Retina (tissue), 1 donor: ENCODE data around the gene IQSEC1.

ENCODE experiments used
- DNase-seq: peaks from one replicate; pipeline ENCODE4 v3.0.0-alpha.2; 2016

The IQSEC1 gene

DNA sequence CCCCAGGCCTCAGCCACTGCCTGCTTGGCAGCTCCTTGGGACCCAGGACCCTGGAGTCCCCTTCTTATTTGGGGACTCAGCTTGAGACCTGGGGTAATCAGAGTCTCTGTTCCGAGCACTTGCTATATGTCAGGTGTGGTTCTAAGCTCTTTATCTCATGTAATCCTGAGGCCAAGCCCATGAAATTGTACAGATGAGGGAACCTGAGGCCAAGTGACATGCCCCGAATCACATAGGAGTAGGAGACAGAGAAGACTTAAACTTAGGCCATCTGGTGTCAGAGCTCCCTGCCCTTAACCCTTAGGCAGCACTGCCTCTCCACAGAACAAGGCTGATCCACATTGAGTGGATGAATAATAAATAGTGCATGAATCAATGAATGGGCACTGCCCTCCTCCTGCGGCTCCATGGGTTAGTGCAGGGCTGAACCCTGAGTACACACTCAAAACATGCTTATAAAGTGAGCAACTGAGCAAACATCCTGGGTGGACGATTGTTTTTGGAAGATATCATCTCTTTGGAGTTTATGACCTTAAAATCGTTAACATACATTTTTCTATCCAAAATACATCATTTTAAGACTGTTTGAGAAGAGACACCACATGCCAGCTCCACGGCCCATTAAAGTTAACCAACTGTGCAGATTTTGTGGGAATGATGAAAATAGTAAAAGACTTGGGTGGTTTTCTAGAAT lies 33.2 kb upstream of the IQSEC1 start:
- no peak for DNase-seq

DNA sequence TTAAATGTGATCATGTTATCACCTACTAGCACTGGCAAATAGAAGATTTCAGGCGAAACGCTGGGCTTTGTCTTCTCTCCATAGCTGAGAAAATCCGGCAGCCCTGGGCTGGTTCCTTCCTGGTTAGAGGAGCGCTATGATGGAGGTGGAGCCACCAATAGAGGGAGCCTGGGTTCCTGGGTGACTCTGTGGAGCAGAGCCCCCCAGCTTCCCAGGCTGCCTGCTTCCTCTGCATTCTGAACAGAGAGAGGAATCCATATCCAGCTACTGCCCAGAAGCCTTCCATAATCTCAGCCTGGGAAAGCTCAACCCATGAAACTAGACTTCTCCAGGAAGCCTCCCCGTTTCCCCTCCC lies 32.6 kb upstream of the IQSEC1 start:
- DNase-seq, result no peak

DNA sequence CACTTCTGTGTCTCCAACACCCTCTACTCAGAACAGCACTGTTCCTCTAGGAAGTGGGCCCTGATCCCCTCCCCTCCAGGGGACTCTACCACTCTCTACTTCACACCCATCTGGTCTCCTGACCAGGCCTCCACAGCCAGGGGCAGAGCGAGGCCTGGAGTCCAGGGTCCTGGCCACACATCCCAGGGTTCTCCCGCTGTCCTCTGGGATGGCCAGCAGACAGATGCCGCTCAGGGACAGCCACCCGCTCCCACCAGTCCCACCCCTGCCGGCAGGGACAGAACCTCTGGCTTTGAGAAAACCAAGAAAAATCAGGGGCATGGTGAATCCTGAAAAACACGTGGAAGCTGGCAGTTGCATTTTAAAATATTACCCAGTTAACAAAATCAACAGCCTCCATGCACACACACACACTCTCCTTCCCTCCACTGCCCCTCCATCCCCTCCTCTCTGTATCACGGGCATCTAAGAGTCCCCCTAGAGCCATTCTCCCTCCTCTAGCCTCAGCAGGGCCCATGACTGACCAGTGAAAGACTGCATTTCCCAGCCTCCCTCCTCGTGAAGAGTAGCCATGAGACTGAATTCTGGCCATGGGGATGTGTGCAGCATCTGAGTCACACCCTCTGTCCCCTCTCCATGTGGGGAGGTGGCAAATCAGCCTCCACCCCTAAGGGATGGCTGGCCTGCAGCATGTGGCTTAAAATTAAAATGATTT lies 32.1 kb upstream of the IQSEC1 start:
- DNase-seq, result no peak

DNA sequence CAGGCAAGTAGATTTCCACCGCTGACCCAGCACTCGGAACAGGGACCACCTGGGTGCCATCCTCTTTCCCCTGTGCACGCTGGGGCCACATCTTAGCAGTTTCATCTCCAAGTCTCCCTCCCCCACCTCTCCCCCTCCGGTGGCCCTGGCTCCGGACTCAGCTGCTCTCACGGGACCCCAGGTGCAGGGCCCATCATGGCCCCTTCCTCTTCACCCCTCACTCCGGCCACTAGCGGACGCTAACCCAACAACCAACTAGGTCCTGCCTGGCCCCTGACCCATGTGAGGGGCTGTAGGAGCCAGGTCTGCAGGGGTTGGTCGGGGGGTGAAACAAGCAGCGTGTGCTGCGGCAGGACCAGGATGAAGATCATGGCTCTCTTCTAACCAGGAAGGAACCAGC lies 31.3 kb upstream of the IQSEC1 start:
- DNase-seq, result no peak

DNA sequence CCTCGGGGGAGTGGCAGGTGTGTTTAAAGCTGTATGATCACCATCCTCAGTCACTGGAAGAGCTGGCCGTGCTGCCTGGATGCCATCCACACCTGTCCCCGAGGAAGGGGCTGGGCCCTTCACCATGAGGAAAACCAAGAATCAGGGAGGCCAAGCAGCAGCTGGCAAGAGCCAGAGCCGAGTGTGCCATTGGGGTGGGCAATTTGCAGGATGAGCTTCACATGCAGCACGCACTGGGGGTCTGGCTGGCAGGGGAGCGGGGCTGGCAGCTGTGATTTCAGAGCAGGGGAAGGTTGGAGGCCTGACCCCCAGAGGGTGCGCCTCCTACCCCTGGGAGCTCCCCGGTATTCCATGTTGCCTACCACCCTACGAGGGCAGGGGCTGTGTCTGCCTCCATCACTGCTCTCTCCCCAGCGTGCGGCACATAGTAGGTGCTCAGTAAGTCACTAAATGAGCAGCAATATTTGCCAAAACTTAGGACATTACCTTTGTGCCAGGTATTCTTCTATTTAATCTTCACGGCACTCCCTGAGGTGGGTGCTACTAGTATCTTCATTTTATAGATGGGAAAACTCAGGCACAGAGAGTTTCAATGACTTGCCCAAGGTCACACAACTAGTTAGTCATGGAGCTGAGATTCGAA lies 30.3 kb upstream of the IQSEC1 start:
- DNase-seq, result no peak

DNA sequence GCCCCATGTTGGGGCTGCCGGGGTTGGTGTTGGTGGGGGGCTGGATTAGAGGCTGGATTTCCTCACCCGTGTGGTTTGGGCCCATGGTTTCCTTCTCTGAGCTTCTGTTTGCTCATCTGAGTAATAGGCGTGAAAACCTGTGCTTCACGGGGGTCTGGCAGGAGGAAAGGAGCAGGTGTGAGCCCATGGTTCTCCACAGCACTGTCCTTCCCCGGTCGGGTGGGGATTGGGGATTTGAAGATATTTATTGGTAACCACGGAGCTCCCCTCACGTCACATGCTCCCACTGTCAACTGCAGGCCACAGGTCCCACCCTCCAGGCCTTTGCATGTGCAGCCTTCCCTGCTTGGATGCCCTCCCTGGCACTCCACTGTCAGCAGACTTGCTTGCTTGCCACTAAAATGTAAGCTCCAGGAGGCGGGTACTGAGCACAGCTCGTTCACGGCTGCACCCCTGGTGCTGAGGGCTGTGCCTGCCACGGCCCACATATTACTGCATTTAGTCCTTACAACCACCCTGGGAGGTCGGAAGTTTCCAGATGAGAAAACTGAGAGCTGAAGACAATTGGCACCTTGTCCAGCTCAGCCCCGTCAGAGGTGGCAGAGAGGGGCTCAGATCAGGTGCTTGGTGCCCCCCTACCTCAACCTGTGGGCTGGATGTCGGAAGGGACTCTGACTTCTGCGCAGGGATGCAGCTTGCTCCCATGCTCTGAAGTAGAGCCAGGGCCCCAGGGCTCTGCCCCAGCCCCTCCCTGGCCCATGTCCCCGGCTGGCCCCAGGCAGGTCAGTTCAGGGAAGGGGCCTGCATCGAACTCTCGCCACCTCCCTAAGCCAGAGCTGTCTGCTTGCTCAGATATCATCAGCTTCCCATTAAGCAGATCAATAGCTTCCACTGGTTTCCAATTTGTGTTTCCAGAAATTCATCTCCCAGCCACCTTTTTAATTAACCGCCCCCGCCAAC lies 29.4 kb upstream of the IQSEC1 start:
- DNase-seq, result no peak

DNA sequence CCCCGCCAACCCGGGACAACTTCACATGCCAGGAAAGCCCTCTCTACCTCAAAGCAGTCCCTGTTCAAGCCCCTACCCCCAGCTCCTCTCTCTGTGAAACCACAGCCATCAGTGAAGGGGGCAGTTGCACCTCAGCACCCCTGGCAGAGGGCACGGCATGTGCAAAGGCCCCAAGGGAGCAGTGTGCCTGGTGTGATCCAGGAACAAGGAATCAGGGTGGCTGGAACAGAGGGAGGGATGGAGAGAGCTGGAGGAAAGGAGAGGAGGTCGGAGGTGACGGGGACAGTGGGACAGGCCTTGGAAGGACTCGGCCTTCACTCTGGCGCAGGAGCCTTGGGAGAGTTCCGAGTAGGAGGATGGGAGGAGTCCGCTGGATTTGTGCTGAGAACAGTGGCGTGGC lies 26.5 kb upstream of the IQSEC1 start:
- DNase-seq, result no peak

DNA sequence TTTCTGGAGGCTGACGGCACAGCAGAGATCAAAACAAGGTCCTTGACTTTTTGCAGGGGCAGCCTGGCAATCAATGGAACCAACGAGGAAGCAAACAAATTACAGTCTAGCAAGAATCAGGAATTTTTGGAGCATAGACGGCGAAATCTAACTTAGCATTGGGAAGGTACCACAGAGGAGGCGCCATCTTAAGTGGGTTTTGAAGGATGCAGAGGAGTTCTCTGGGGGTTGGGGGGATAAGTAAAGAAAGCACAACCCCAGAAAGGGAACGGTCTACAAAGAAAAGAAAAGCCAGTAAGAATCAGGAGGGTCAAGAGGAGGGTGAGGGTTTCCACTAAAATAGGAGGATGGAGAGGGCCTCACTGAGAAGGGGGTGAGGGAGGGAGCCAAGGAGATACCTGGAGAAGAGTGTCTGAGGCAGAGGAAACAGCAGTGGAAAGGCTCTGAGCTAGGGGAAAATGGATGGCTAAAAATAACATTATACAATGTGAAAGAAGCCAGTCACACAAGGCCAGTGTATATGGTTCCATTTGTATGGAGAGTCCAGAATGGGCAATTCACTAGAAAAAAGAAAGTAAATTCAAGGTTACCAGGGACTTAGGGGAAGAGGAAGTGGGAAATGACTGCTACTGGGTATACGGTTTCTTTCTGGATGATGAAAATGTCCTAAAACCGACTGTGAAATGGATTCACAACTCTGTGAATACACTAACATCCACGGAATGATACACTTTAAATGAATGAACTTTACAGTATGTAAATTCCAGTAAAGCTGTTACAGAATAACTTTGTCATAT lies 25.2 kb upstream of the IQSEC1 start:
- no peak for DNase-seq

DNA sequence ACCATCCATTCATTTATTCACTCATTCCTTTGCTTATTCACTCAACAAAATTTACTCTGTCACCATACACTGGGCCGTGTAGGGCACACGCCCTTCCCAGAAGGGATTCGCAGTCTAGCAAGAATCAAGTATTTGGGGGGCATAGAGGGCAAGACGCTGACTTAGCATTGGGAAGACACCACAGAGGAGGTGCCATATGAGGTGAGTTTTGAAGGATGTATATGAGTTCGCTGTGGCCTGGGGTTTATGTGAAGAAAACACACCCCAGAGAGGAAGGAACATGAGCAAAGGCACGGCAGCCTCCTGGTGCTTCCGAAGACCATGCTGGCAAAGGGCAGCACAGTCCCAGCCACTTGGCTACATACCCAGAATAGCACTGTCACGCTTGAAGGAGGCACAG lies 23.1 kb upstream of the IQSEC1 start:
- no peak for DNase-seq

DNA sequence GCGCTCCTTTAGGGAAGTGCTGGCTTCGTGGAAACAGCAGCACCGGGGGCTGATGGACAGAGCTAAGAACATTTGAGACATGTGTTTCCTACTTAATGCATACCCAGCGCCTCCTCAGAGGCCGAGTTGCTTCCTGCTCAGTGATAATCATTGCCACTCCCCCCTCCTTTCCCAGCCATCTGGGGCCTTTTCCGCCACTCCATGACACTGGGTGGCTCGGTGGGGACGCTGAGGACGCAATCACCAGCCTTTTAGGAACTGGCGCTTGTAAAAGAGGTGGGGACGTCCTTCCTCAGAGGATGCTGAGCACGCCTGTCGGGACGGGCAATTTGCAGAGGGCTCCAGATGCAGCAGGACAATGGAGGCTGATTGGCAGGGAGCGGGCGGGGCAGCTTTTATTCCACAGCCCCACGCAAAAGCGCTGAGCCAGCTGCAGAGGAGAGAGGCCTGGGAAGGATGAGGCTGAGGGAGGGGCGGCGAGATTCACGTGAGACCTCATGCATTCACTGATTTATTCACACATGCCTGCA lies 22.2 kb upstream of the IQSEC1 start:
- peak; percentile 82 for DNase-seq

DNA sequence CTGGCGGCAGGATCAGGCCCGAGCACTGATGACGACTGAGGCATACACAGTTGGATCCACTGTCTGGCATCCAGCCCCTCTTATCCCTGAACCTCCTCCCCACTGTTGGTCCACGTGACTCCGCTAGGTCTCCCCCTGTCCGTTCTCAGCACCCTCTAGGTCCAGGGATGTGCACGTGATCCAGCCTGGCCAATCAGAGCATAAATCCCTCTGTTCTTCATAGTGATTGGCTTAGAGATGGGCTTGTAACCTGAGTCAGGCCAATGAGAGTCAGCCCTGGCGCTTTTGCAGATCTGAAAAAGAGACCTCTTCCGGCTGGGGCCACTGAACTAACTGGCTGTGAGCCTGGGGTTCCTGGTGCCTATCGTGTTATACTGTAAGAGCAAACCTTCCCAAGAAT lies 20.5 kb upstream of the IQSEC1 start:
- no peak for DNase-seq

DNA sequence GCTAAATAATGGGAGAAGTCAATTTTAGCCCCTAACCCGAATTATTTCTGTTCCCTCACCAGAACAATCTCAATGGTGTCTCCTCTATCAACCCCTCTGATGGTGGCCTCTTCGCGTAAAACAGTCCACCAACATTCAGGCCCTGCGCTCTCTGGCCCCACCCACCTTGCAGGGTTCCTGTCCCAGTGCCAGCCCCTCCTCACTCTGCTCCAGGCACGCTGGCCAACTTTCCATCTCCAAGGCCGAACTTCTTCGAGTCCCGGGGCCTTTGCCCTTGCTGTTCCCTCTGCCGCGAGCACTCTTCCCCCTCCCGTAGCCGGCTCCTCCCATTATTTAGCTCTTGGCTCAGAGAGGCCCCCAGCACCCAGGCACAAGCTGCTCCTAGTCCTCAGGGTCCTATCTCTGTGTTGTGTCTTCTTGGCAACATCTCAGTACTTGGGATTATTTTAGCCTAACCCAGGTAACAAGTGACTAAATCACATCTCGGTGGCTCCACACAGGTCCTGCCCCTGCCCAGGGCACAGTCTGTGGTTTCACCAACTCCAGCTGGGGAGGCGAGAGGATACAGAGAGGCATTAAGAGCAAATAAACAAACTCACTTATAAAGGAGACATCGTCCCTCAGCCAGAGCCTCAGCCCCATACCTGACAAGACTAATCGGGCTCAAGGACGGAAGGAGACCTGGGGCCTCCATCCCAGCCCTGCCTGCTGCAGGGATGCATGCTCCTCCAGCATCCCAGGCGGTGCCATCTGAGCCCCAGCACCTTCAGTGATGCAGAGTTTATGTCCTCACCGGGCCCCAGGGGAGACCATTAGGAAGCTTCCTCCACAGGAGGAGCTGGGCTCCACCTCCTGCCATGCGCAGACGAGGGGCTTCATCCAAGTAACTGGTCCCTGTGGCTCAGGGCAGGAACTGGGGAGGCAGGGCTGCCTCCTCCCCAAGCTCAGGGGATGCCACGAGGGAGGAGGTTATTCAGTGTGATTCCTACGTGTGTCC lies 19.7 kb upstream of the IQSEC1 start:
- no peak for DNase-seq

DNA sequence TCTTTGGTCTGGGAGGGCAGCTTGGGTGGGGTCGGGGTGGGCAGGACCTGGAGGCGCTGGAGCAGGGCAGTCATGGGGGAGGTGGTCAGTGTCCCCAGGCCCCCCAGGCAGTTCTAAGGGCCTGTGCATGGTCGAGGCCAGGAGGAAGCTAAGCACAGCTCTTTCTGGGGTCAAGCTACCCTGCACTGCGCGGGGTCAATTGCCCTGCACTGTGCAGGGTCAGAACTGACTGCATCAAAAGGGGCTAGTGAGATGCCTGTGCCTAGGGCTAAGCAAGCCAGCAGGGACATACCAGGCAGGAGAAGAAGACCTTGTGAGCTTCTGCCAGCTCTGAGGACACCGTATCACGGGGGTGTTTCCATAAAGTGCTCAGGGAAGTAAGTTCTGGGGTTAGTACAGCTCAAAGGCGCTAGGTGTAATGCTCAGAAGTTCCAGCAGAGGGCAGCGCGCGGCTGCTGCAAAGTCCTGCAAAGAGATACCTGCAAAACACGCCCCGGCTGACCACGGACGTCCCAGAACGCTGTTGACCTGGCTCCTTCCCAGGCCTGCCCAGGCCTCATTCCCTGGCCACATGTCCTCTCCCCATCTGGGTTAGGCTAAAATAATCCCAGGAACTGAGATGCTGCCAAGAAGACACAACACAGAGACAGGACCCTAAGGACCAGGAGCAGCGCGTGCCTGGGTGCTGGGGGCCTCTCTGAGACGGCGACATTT lies 18.8 kb upstream of the IQSEC1 start:
- DNase-seq, result peak; percentile 90

DNA sequence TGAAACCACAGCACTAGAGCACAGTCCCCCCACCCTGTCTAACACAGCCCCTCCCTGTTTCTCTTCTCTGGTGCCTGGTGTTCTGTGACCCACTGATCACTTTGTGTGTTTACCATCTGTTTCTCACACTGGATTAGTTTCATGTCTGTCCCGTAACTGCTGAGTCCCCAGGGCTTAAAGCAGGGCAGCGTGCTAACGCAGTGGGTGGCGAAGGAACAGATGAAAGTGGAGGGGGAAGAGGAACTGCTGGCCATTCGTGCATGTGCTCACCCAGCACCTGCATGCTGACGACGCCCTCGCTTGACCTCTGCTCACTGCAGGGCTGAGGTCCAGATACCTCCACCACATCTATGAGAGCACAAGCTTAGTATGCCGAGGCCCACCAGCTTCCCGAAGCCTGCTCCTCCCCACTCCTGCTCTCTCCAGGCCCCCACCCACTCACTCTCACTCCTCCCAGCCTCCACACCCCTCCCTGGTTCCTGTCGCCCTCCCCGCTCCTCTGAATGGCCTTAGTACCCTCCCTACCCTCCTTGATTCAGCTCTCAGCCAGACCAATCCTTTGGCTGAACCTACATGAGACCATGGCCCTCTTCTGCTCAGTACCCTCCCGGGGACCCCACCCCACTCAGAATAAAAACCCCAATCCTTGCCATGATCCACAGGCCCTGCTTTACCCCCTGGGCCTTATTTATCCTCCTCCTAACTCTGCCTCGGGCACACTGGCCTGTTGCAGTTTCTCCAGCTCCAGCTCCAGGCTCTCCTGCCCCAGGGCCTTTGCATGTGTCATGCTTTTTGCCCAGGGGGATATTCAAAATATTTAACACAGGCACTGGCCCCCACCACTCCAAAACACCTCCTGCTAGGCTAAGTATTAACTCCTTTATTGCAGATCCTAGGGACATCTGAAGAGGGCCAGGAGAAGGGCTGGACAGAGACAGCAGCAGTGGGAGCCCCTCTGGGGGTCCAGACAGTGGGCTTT lies 15.1 kb upstream of the IQSEC1 start:
- DNase-seq, result no peak

DNA sequence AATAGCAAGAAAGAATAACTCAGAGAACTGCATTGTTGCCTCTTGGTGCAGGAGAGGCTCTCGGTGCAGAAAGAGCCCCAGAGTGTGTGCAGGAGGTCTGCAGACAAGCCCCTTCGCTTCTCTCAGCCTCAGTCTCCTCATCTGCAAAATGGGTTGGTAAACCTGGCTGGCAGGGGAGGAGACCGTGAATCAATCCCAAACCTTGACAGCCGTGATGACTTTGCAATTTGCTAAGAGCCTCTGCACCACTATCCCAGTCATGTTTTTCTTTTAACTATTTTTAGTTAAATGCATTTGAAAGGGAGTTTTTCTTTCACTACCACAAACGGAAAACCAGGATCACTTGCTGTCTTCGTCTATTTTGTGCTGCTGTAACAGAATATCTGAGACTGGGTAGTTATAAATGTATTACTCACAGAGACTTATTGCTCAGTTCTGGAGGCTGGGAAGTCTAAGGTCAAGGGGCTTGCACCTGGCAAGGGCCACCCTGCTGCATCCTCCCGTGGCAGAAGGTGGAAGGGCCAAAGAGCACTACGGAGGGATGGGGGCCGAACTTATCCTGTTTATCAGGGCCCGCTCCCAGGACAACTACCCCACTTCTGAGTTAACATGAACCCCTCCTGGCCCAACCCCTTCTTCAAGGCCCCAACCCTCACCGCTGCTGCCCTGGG lies 14.2 kb upstream of the IQSEC1 start:
- DNase-seq, result no peak

DNA sequence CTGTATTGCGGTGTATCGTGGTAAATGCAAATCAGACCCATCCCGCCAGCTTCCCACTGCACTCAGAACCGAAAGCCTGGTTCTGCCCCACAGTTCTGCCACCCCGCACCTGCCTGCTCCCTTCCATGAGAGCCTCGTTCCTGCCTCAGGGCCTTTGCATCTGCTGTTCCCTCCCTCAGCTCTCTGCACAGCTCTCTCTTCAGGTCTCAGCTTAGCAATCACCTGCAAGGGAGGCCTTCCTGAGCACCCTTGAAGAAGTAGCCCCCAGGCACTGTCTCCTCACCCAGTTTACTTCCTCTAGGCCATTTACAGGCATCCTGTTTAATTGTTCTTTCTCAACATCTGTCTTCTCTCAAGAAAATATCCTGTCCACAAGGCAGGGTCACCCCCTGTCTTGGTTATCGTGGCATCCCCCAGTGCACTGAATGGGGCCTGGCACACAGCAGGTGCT lies 13.3 kb upstream of the IQSEC1 start:
- no peak for DNase-seq

DNA sequence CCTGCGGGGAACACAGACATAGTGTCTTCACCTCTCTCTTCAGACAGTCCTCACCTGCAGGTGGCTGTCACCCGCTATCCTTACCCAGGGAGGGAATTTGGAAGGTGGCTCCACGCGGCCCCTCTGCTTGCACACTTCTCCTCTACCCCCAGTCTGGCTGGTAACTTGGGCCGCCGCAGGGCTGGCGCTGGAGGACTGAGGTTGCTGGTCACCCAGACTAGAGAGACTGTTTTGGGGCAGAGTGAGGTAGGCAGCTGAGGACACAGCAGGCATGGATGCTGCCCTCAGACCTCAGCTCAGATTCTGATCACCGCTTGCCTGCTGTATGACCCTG lies 12.6 kb upstream of the IQSEC1 start:
- no peak for DNase-seq
